GM12878 (cell line): ENCODE data around the gene C1QL4. TPM values are rescaled to one million over a fixed set of nuclear protein-coding genes. Genes with fewer than 3 reads are reported as not detected.
A peak's percentile ranks its signal among the peaks of the same experiment; 100 is the strongest.

ENCODE experiments used
- ASH2L ChIP-seq: fragments of 300-600, 200-600 bp; sonication (generic); IDR thresholded peaks from 2 replicates; pipeline ENCODE4 v1.6.1; 2017; ENCODE audit warnings: low read depth, mild to moderate bottlenecking, borderline replicate concordance
- BCLAF1 ChIP-seq: fragments of 450-650 bp; IDR thresholded peaks from 2 replicates; pipeline ENCODE4 v1.6.1; 2017; ENCODE audit warnings: antibody characterized with exemption, mild to moderate bottlenecking, moderate library complexity
- BHLHE40 ChIP-seq, 2 experiments: fragments of 450-650 bp in 1 of 2; IDR thresholded peaks; 2 replicates each; pipeline ENCODE4 v1.6.1; 2011 to 2017; ENCODE audit warnings: low read depth in 2 of 2, borderline replicate concordance in 1 of 2, improper control_type of control experiment in 1 of 2, low read length in 1 of 2, mild to moderate bottlenecking in 1 of 2
- BMI1 ChIP-seq: fragments of 450-650 bp; IDR thresholded peaks from 2 replicates; pipeline ENCODE4 v1.6.1; 2016; ENCODE audit warnings: mild to moderate bottlenecking, moderate library complexity, borderline replicate concordance
- EGR1 ChIP-seq, 2 experiments: IDR thresholded peaks; 1 replicate in 1 of 2; 2 replicates in 1 of 2; pipeline ENCODE4 v1.6.1; 2011 to 2012; ENCODE audit warnings: low read depth in 2 of 2, low read length in 2 of 2, borderline replicate concordance in 1 of 2, mild to moderate bottlenecking in 1 of 2, moderate library complexity in 1 of 2
- IRF4 ChIP-seq: IDR thresholded peaks from 2 replicates; pipeline ENCODE4 v1.6.1; 2011; ENCODE audit warnings: low read depth, low read length
- MTA3 ChIP-seq: IDR thresholded peaks from 2 replicates; pipeline ENCODE4 v1.6.1; 2012; ENCODE audit warnings: low read length, inconsistent platforms, borderline replicate concordance
- MXI1 ChIP-seq: fragments of 150-350 bp; IDR thresholded peaks from 2 replicates; pipeline ENCODE4 v1.6.1; 2011; ENCODE audit warnings: low read depth, mild to moderate bottlenecking, inconsistent platforms, low read length, improper control_type of control experiment
- MYC ChIP-seq: IDR thresholded peaks from 2 replicates; pipeline ENCODE4 v1.6.1; 2011; ENCODE audit warnings: mild to moderate bottlenecking, low read length, moderate library complexity, inconsistent platforms; ENCODE audit not compliant: insufficient read depth, insufficient replicate concordance, insufficient read length, severe bottlenecking
- PAX8 ChIP-seq: fragments of 450-650 bp; IDR thresholded peaks from 2 replicates; pipeline ENCODE4 v1.6.1; 2017; ENCODE audit warnings: mild to moderate bottlenecking, moderate library complexity
- PRDM15 ChIP-seq: fragments of 450-650 bp; formaldehyde crosslinking; IDR thresholded peaks from 2 replicates; pipeline ENCODE4 v1.4.0; 2020; ENCODE audit warnings: mild to moderate bottlenecking, moderate library complexity
- RBBP5 ChIP-seq: fragments of 200-600 bp; sonication (generic); conservative IDR thresholded peaks from 2 replicates; pipeline ENCODE4 v1.6.1; 2016
- RUNX3 ChIP-seq: IDR thresholded peaks from 2 replicates; pipeline ENCODE4 v1.6.1; 2012; ENCODE audit warnings: low read length, inconsistent platforms
- SMC3 ChIP-seq: IDR thresholded peaks from 2 replicates; pipeline ENCODE4 v1.6.1; 2011; ENCODE audit warnings: low read length, improper control_type of control experiment, borderline replicate concordance
- SUPT20H ChIP-seq: IDR thresholded peaks from 2 replicates; pipeline ENCODE4 v1.6.1; 2011; ENCODE audit warnings: low read depth, mild to moderate bottlenecking, low read length, moderate library complexity, borderline replicate concordance; ENCODE audit not compliant: control insufficient read depth
- SUZ12 ChIP-seq: fragments of 200-600 bp; sonication (generic); IDR thresholded peaks from one replicate; pipeline ENCODE4 v1.6.1; 2018; ENCODE audit warnings: antibody characterized with exemption, mild to moderate bottlenecking; ENCODE audit not compliant: unreplicated experiment
- ZSCAN29 ChIP-seq: fragments of 450-650 bp; IDR thresholded peaks from 2 replicates; pipeline ENCODE4 v1.6.1; 2017; ENCODE audit warnings: mild to moderate bottlenecking, moderate library complexity
- polyA plus RNA-seq, 11 experiments: library from polyadenylated mRNA; depleted of rRNA in 4 of 11; unstranded in 6 of 11; stranded (reverse) in 5 of 11; fragments of >200 nt; fragmentation: Nextera tagmentation in 4 of 11; fragmentation: Illumina TruSeq in 1 of 11; extraction: Ambion mirVana in 4 of 11; extraction: Trizol in 1 of 11; gene quantifications; 1 replicate in 1 of 11; 2 replicates in 10 of 11; pipeline versions ENCODE4 v1.2.1 to v1.2.3, GENCODE V29; 2011 to 2016; ENCODE audit warnings: inconsistent platforms in 2 of 11, missing spikeins in 2 of 11, low read depth in 1 of 11
- total RNA-seq, 4 experiments: library from RNA; depleted of rRNA in 3 of 4; stranded (reverse); fragments of >200 nt in 3 of 4; fragmentation: Illumina TruSeq in 1 of 4; extraction: Trizol in 1 of 4; gene quantifications; 2 replicates each; pipeline versions ENCODE4 v1.2.1 to v1.2.3, GENCODE V29; 2013 to 2021
- TF ChIP-seq, protein P1 (sequence below): fragments of 450-650 bp; IDR thresholded peaks from 2 replicates; pipeline ENCODE4 v1.6.1; 2017; ENCODE audit warnings: borderline replicate concordance
- TF ChIP-seq, protein P2 (sequence below): fragments of 450-650 bp; IDR thresholded peaks from 2 replicates; pipeline ENCODE4 v1.6.1; 2014; ENCODE audit warnings: mild to moderate bottlenecking
- TF ChIP-seq, protein P3 (sequence below): IDR thresholded peaks from 2 replicates; pipeline ENCODE4 v1.6.1; 2012; ENCODE audit warnings: low read depth, low read length, improper control_type of control experiment

Gene C1QL4
- total and polyA plus RNA-seq, 10 of the 15 experiments (the other 5 are each of a cell fraction or from before 2014, with no cell fraction given), result 0.05 TPM; not detected in 9

GRCh38 chr12:49296034-49296835 lies 40.8 kb downstream of the C1QL4 start (continued):
- TF ChIP-seq SUPT20H (no peak), BMI1 (no peak), IRF4 (no peak), MTA3 (no peak), SMC3 (no peak), SUZ12 (peak; percentile 31), PRDM15 (CRISPR knock-in tag) (no peak), RUNX3 (peak; percentile 40), MYC (no peak), RBBP5 (no peak), PAX8 (no peak), BCLAF1 (no peak), ASH2L (no peak), EGR1 (IDR thresholded peaks at IDR 0.05; ENCODE audit: borderline replicate concordance in 1 of 2, low read depth in 2 of 2, low read length in 2 of 2) (peak in 1 of 2 experiments; percentile 58; a peak in 1 of 3 replicates), MXI1 (no peak), ZSCAN29 (no peak), BHLHE40 (IDR thresholded peaks at IDR 0.05; ENCODE audit: borderline replicate concordance in 1 of 2, low read depth in 2 of 2, low read length in 1 of 2) (no peak)
- TF ChIP-seq, protein P1, sequence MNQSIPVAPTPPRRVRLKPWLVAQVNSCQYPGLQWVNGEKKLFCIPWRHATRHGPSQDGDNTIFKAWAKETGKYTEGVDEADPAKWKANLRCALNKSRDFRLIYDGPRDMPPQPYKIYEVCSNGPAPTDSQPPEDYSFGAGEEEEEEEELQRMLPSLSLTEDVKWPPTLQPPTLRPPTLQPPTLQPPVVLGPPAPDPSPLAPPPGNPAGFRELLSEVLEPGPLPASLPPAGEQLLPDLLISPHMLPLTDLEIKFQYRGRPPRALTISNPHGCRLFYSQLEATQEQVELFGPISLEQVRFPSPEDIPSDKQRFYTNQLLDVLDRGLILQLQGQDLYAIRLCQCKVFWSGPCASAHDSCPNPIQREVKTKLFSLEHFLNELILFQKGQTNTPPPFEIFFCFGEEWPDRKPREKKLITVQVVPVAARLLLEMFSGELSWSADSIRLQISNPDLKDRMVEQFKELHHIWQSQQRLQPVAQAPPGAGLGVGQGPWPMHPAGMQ, result no peak
- TF ChIP-seq, protein P2, sequence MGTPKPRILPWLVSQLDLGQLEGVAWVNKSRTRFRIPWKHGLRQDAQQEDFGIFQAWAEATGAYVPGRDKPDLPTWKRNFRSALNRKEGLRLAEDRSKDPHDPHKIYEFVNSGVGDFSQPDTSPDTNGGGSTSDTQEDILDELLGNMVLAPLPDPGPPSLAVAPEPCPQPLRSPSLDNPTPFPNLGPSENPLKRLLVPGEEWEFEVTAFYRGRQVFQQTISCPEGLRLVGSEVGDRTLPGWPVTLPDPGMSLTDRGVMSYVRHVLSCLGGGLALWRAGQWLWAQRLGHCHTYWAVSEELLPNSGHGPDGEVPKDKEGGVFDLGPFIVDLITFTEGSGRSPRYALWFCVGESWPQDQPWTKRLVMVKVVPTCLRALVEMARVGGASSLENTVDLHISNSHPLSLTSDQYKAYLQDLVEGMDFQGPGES, result no peak
- TF ChIP-seq, protein P3, sequence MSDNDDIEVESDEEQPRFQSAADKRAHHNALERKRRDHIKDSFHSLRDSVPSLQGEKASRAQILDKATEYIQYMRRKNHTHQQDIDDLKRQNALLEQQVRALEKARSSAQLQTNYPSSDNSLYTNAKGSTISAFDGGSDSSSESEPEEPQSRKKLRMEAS, result no peak
